Muscle of back (tissue), 13 donors: ENCODE measurements around the gene SDHAF2. TPM values are rescaled to one million over a fixed set of nuclear protein-coding genes. Genes with fewer than 3 reads are reported as not detected.
"Not testable (repeated sequence)": the region's sequence is repeated elsewhere in the genome, so short reads cannot be mapped to it uniquely, and the experiment has no call there.

Source experiments
- DNase-seq, 3 donors: peaks; one replicate each; pipeline versions ENCODE4 v3.0.0 to v3.0.0-alpha.2; 2013
- long read RNA-seq, 9 donors: transcript quantifications; one replicate each; lab custom pipeline, GENCODE V29; 2026
- polyA plus RNA-seq, 10 donors: library from polyadenylated mRNA; unstranded; fragments of 120-200 nt; gene quantifications; one replicate each; pipeline ENCODE4 v1.2.1, GENCODE V29; 2013; ENCODE audit not compliant: insufficient read length in 10 of 10

SDHAF2 gene
- 10 to 100 TPM; 26.9 to 41.1 (median 29.5) TPM for polyA plus RNA-seq
- long read RNA-seq, donor 1, transcript SDHAF2-201 (4 exons, 2,033 nt), result major isoform, 17 of 22 reads
- long read RNA-seq, donor 1, partial matches to known transcripts, result 0 of 22 reads
- long read RNA-seq, donor 1, other reads (novel, unspliced or antisense), result 0 of 22 reads
- long read RNA-seq, donor 2, transcript SDHAF2-201 (4 exons, 2,033 nt), result major isoform, 11 of 15 reads
- long read RNA-seq, donor 2, partial matches to known transcripts, result 0 of 15 reads
- long read RNA-seq, donor 2, other reads (novel, unspliced or antisense), result 0 of 15 reads
- long read RNA-seq, donor 3, result 0 reads
- long read RNA-seq, donor 4, transcript SDHAF2-201 (4 exons, 2,033 nt), result major isoform, 9 of 9 reads
- long read RNA-seq, donor 4, partial matches to known transcripts, result 0 of 9 reads
- long read RNA-seq, donor 4, other reads (novel, unspliced or antisense), result 0 of 9 reads
- long read RNA-seq, donor 5, transcript SDHAF2-206 (2 exons, 835 nt), result minor isoform, 7 of 38 reads
- long read RNA-seq, donor 5, transcript SDHAF2-201 (4 exons, 2,033 nt), result major isoform, 28 of 38 reads
- long read RNA-seq, donor 5, partial matches to known transcripts, result 0 of 38 reads
- long read RNA-seq, donor 5, other reads (novel, unspliced or antisense), result 0 of 38 reads
- long read RNA-seq, donor 6, transcript SDHAF2-201 (4 exons, 2,033 nt), result major isoform, 9 of 15 reads
- long read RNA-seq, donor 6, partial matches to known transcripts, result 0 of 15 reads
- long read RNA-seq, donor 6, other reads (novel, unspliced or antisense), result 0 of 15 reads
- long read RNA-seq, donor 7, transcript SDHAF2-201 (4 exons, 2,033 nt), result major isoform, 8 of 12 reads
- long read RNA-seq, donor 7, partial matches to known transcripts, result 0 of 12 reads
- long read RNA-seq, donor 7, other reads (novel, unspliced or antisense), result 0 of 12 reads
- long read RNA-seq, donor 8, transcript SDHAF2-201 (4 exons, 2,033 nt), result major isoform, 15 of 17 reads
- long read RNA-seq, donor 8, partial matches to known transcripts, result 0 of 17 reads
- long read RNA-seq, donor 8, other reads (novel, unspliced or antisense), result 0 of 17 reads
- long read RNA-seq, donor 9, partial matches to known transcripts, result 0 of 4 reads
- long read RNA-seq, donor 9, other reads (novel, unspliced or antisense), result 0 of 4 reads

GRCh38 chr11:61429691-61430582, at the start of gene SDHAF2, which contains the start of gene CPSF7:
SDHAF2 (plus strand) TSS chr11:61430124; CDS start chr11:61430147, 23 bp downstream.
CPSF7 (minus strand) TSS chr11:61429975; CDS start chr11:61429235, 740 bp downstream.
- DNase-seq, result peak; percentile 96 to 99 (median 96)

- no peak for DNase-seq
These were observed 49.0 kb upstream of the SDHAF2 start for GRCh38 chr11:61380884-61381283.

- not testable (repeated sequence) for DNase-seq
These were observed 46.1 kb upstream of the SDHAF2 start for GRCh38 chr11:61383859-61384258.

GRCh38 chr11:61384271-61385242, 45.4 kb upstream of the SDHAF2 start:
- DNase-seq, result no peak

- DNase-seq, result no peak
These were observed 39.8 kb upstream of the SDHAF2 start for GRCh38 chr11:61390161-61390560.

- peak in 1 of 3 donors; percentile 58 for DNase-seq
These were observed 36.8 kb upstream of the SDHAF2 start for GRCh38 chr11:61392981-61393595.

GRCh38 chr11:61401173-61401572, 28.8 kb upstream of the SDHAF2 start:
- DNase-seq, result no peak

GRCh38 chr11:61401573-61401972, 28.4 kb upstream of the SDHAF2 start:
- DNase-seq, result no peak

- DNase-seq, result no peak
These were observed 26.3 kb upstream of the SDHAF2 start for GRCh38 chr11:61403658-61404057.

GRCh38 chr11:61404103-61404502, 25.8 kb upstream of the SDHAF2 start:
- no peak for DNase-seq

- no peak for DNase-seq
These were observed 25.3 kb upstream of the SDHAF2 start for GRCh38 chr11:61404641-61405040.

- DNase-seq, result no peak
These were observed 23.9 kb upstream of the SDHAF2 start for GRCh38 chr11:61406067-61406466.

GRCh38 chr11:61406991-61407728, 22.8 kb upstream of the SDHAF2 start:
- DNase-seq, result no peak

- no peak for DNase-seq
These were observed 18.3 kb upstream of the SDHAF2 start for GRCh38 chr11:61411589-61411988.

- DNase-seq, result no peak
These were observed 16.4 kb upstream of the SDHAF2 start for GRCh38 chr11:61413496-61413895.

GRCh38 chr11:61414547-61414946, 15.4 kb upstream of the SDHAF2 start:
- DNase-seq, result no peak

- no peak for DNase-seq
These were observed 14.5 kb upstream of the SDHAF2 start for GRCh38 chr11:61415381-61415780.

- DNase-seq, result no peak
These were observed 13.0 kb upstream of the SDHAF2 start for GRCh38 chr11:61416941-61417340.
